ENCODE measurements around the gene DIPK1B. TPM values are rescaled to one million over a fixed set of nuclear protein-coding genes. Genes with fewer than 3 reads are reported as not detected.

The DIPK1B gene
- total RNA-seq, 2 donors from 2014 or later = 23.2 to 35.2 TPM

GRCh38 chr9:136741883-136742571, 29.7 kb downstream of the DIPK1B start:
- peak in 1 of 2 donors; percentile 12 for ATAC-seq
- DNase-seq = peak; percentile 31
- intact Hi-C loops (cut with DNase I) = no loop called here

- DNase-seq (no peak), ATAC-seq (peak in 1 of 2 donors; percentile 8)
- intact Hi-C loops (cut with DNase I) = no loop called here
These were observed 30.4 kb downstream of the DIPK1B start, which contains the start of gene LCN10 for GRCh38 chr9:136742591-136743391. Gene LCN10, minus strand, starts transcription at chr9:136742940. Its CDS starts 37 bp downstream, at chr9:136742903.

GRCh38 chr9:136743639-136744211, 31.4 kb downstream of the DIPK1B start:
- intact Hi-C loops (cut with DNase I) = no loop called here
- DNase-seq (no peak), ATAC-seq (no peak)

- ATAC-seq (no peak), DNase-seq (peak; percentile 22)
- intact Hi-C loops (cut with DNase I) = no loop called here
These were observed 32.4 kb downstream of the DIPK1B start for GRCh38 chr9:136744773-136745172.

- intact Hi-C loops (cut with DNase I) = no loop called here
- ATAC-seq (peak in 1 of 2 donors; percentile 22), DNase-seq (peak; percentile 61)
These were observed 33.2 kb downstream of the DIPK1B start for GRCh38 chr9:136745389-136746154.

- intact Hi-C loops (cut with DNase I) = no loop called here
- ATAC-seq (no peak), DNase-seq (no peak)
These were observed 33.8 kb downstream of the DIPK1B start for GRCh38 chr9:136746155-136746490.

GRCh38 chr9:136746621-136747020, 34.2 kb downstream of the DIPK1B start:
- intact Hi-C loops (cut with DNase I) = no loop called here
- ATAC-seq = no peak

GRCh38 chr9:136747161-136748060, 35.0 kb downstream of the DIPK1B start:
- intact Hi-C loops (cut with DNase I) = no loop called here
- ATAC-seq (no peak), DNase-seq (peak; percentile 19)

More at GRCh38 chr9:136746621-136747020, 34.2 kb downstream of the DIPK1B start:
- peak; percentile 20 for DNase-seq

GRCh38 chr9:136748201-136748600, 35.8 kb downstream of the DIPK1B start, which contains the start of gene LCN6:
Gene LCN6, minus strand, starts transcription at chr9:136748525. Its CDS starts 42 bp downstream, at chr9:136748483.
- DNase-seq = peak; percentile 17
- ATAC-seq = no peak
- intact Hi-C loops (cut with DNase I) = no loop called here

GRCh38 chr9:136748666-136749611, 36.6 kb downstream of the DIPK1B start:
- DNase-seq (peak; percentile 30), ATAC-seq (peak in 1 of 2 donors; percentile 22)
- intact Hi-C loops (cut with DNase I) = no loop called here

GRCh38 chr9:136750526-136750925, 38.2 kb downstream of the DIPK1B start:
- ATAC-seq (no peak), DNase-seq (no peak)
- intact Hi-C loops (cut with DNase I) = no loop called here

- no peak for DNase-seq
- no peak for ATAC-seq
- intact Hi-C loops (cut with DNase I) = no loop called here
These were observed 38.9 kb downstream of the DIPK1B start for GRCh38 chr9:136751244-136751643.

- intact Hi-C loops (cut with DNase I) = no loop called here
These were observed 39.4 kb downstream of the DIPK1B start for GRCh38 chr9:136751814-136752213.

GRCh38 chr9:136753371-136754058, 41.1 kb downstream of the DIPK1B start:
- DNase-seq (no peak), ATAC-seq (no peak)
- intact Hi-C loops (cut with DNase I) = no loop called here

More at GRCh38 chr9:136751814-136752213, 39.4 kb downstream of the DIPK1B start:
- DNase-seq (no peak), ATAC-seq (no peak)

- no peak for ATAC-seq
- no peak for DNase-seq
- intact Hi-C loops (cut with DNase I) = no loop called here
These were observed 41.7 kb downstream of the DIPK1B start for GRCh38 chr9:136754059-136754572.

- DNase-seq = no peak
- intact Hi-C loops (cut with DNase I) = no loop called here
- ATAC-seq = no peak
These were observed 42.4 kb downstream of the DIPK1B start for GRCh38 chr9:136754626-136755301.

Data from left cardiac atrium (tissue), 4 donors.